AG08396 (cell line): Measurements from ENCODE around the gene TPRA1.

ENCODE experiments used
- DNase-seq: peaks from one replicate; pipeline ENCODE4 v3.0.0; 2012; ENCODE audit warnings: low spot score, mixed read lengths

The TPRA1 gene

DNA sequence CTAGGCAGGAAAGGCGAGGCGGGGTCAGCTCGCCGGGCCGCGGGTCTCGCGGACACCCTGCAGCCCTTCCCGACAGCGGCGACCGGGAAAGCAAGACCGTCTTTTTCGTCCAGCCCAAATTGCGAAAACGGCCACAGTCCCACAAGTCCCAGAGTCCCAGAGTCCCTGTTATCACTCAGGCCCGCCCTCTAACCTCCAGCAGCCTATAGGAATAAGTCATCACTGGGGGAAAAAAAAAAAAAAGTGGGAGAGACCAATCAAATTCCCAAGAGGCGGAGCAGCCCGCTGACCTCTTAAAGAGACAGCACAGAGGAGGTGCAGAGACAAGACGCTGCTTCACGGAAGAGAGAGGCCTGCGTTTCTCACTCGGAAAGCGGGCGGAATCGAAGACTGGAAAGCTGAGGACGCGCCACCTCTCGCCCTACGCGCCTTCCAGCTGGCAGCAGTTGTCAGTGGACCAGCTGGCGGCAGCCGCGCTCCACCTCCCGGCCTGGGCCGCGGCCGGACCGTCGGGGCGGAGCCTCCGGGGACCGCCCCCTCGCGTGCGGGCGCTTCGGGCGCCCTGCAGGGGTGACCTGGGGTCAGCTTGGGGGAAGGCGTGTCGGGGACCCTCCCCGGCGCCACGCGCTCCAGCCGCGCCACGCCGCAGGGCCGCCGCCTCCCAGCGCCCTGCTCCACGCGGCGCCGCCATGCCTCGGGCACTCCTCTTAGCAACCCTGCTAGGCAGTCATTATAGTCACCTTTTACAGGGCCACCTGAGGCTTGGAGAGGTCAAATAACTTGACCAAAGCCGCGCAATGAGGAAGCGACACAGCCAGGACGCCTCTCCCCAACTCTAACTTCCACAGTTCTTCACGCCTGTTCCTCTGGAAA is at the start of gene TPRA1:
Gene TPRA1 (minus strand): TSS at position 141 of the 873 bp plus-strand sequence. CDS start 10,587 bp downstream, outside the sequence.
- peak; percentile 98 for DNase-seq

DNA sequence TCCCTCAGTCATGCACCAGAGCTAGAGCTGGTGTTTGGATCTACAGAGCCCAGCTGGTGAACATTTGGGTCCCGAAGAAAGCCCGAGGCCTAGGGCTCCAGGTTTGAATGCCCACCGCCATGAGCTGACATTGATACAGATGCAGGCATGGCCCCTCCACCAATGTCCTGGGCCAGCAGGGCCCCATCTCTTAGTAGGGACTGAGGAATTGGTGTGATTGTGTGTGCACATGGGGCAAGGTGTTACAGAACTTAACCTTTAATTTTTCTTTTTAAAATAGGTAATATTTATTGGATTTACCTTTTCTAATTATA is 49.5 kb upstream of the TPRA1 start:
- no peak for DNase-seq

- peak; percentile 29 for DNase-seq
These were observed 48.9 kb upstream of the TPRA1 start for GRCh38 chr3:127639173-127640041.

GRCh38 chr3:127637971-127638370 is 47.4 kb upstream of the TPRA1 start:
- no peak for DNase-seq

DNA sequence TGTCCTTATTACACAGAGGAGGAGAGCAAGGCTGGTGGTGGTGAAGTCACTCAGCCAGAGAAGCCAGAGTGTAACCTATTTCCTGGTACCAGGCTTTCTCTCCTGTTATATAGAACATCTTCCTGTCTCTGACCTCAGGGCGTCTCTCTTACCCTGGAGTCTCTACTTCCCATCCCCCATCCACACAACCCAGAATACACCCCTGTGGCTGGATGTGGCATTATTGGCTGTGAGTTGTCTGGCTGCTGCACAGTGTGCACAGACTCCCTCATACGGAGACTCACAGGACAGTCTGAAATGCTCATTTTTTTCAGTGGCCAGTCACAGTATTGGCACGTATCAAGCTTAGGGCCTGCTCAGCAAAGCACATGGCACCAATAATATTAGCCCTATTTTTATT is 47.0 kb upstream of the TPRA1 start:
- no peak for DNase-seq

GRCh38 chr3:127634653-127635052 is 44.1 kb upstream of the TPRA1 start:
- no peak for DNase-seq

- DNase-seq = no peak
These were observed 41.7 kb upstream of the TPRA1 start for GRCh38 chr3:127632035-127632820.

DNA sequence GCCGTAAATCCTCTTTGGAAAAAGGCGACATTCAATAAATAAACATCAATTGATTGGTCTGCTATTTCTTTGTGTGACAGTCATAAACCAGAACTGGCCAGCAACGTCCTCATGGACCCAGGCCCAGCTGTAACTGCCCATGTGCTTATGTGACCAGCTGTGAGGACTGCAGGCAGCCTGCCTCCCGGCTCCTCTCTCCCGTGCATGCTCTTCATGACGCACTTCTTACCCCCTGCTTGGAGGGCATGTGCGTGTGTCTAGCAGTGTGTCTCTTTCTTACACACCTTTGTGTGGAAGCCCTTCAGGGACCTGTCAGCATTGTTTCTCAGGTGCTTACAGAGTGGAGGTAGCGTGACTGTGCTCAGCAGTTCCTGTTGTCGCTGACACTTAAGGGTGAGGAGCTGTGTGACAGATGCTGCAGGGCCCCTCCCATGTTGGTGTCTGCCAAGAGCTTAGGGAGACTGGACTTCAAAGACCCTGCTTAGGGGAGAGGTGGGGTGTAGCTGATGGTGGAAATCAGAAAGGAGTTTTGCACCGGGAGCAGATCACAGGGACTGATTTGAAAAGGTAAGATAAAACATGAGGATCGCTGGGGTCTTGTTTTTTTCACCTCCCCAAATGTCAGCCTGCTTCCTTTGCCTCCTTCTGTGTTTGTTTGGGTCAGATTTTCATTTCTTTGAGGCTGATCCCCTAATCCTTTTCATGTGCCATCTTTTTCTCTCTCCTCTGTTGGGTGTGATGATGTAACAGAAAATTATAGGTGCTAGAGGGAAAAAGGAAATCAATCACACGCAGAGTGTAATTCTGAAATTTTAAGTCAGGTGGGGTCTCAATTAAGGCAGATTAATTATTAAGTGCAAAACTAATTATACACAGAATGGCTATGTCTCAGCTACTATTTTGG is 40.5 kb upstream of the TPRA1 start:
- DNase-seq = no peak

DNA sequence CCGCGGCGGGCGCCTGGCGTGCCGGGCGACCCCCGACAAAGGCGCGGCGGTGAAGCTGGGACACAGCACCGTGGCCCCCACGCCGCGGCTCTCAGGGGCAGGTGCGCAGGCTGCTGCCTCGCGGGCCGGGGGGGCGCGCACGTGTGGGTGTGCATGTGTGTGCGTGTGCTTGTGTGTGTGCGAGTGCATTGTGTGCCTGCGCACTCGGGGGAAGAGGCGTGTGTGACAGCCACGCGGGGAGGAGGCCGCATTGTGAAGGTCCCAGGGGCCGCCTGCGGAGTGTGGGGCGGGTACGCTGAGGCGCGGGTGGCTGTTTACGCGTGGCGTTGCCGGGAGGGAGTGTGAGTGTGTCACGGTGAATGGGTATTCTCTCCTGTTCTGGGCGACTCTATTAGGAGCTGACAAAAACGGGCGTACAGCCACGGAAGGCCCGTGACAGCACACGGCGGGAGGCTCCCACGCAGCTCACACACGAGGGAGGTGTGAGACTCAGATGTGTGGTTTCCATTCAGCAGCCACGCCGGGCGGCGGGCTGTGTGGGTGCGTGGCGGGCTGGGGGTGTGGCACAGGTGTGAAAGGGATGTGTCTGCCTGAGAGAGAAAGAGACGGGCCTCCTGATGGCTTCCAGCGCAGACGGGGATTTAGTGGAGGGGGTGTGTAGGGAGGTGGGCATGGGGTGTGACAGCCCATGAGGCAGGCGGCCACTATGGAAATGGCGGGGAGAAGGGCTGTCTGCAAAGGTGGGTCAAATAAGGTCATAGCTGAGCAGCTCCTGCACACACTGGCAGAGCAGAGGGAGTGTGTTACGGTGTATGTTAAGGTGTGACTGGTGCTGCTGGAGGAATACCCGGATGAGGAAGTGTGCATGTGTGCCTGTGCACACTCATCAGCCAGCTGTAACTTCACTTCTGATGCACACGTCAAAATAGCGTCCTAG is 39.2 kb upstream of the TPRA1 start:
- DNase-seq = no peak

DNA sequence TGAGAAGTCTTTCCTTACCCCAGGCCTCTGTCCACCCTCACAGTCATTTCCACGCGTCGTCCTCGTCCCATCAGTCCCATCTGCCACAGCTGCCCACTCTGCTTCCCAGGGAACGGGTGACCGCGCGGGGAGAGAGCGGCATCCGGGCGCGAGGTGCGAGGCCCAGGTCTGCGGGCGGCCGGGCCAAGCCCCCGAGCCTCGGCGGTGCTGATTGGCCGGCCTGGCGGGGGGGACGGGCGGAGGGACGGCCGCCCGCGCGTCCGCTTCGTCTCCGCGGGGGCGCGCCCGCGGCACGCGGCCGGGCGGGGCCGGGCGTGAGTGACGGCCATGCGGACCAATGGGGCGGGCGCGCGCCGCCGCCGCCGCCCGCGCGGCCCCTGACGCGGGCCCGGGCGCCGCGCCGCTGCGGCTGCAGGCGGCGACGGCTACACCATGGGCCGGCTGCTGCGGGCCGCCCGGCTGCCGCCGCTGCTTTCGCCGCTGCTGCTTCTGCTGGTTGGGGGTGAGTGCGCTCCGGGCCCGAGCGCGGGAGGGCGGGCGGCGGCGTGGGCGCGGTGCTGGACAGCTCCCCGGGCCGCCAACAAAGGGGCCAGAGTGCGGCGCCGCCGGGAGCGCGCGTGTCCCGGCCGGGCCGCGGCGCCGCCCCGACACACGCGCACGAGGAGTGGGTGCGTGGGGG is 38.4 kb upstream of the TPRA1 start, which contains the start of gene PODXL2:
Gene PODXL2 (plus strand): TSS at position 398 of the 679 bp plus-strand sequence. CDS start 35 bp downstream, at position 433.
- DNase-seq = peak; percentile 82

GRCh38 chr3:127628426-127628787 is 37.9 kb upstream of the TPRA1 start:
- no peak for DNase-seq

DNA sequence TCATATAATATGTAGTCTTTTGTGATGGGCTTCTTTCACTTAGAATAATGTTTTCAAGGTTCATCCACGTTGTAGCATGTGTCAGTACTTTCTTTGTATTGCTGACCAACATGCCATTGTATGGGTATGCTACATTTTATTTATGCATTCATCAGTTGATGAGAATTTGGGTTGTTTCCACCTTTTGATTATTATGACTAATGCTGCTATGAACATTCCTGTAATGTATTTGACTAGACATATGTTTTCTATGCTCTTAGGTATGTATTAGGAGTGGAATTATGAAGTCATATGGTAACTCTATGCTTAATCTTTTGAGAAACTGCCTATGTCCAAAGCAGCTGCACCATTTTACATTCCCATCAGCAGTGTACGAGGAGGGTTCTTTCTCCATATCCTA is 35.3 kb upstream of the TPRA1 start:
- DNase-seq = no peak

DNA sequence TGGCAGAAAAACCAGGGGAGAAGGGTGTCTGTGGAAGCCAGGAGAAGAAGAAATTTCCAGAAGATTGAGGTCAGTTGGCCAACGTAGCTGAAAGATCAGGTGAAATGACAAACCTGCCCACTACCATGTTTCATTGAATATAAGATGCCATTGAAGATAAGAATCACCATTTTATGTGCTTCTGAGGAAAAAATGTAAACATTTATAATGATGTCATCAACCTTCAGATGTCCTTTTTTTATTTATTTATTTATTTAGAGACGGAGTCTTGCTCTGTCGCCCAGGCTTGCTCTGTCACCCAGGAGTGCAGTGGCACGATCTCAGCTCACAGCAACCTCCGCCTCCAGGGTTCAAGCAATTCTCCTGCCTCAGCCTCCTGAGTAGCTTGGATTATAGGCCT is 33.5 kb upstream of the TPRA1 start:
- DNase-seq = no peak

GRCh38 chr3:127622772-127623576 is 32.4 kb upstream of the TPRA1 start:
- DNase-seq = no peak

GRCh38 chr3:127622031-127622430 is 31.5 kb upstream of the TPRA1 start:
- DNase-seq = no peak

DNA sequence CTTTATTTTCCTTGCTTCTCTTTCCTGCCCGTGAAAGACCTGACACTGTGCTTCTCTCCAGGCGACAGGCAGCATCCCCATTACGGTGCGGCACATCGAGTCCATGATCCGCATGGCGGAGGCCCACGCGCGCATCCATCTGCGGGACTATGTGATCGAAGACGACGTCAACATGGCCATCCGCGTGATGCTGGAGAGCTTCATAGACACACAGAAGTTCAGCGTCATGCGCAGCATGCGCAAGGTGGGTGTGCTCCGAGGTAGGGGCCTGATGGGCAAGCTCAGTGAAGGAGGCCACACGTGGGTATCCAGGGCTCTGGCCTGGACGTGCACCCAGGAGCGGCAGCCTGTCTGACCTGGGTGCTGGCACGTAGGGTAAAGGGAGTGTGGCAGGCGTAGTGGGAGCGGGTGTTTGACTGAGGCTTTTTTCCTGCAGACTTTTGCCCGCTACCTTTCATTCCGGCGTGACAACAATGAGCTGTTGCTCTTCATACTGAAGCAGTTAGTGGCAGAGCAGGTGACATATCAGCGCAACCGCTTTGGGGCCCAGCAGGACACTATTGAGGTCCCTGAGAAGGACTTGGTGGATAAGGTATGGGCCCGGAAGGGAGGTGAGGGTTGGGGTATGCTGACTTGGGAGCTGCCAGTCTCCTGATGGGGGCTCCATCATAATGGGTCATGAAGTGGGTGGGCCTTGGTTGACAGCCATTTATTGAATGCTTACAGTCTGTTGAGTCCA is 30.3 kb upstream of the TPRA1 start:
- no peak for DNase-seq

DNA sequence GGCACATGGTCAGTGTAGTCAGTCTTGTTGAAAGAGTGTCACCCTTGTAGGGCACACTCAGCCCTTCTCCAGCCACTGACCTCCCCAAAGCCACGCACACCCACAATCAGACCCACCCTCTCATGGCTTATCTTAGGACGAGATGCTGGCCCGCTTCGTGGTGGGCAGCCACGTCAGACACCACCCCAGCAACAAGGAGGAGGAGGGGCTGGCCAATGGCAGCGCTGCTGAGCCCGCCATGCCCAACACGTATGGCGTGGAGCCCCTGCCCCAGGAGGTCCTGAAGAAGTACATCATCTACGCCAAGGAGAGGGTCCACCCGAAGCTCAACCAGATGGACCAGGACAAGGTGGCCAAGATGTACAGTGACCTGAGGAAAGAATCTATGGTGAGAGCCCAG is 28.4 kb upstream of the TPRA1 start:
- DNase-seq = no peak
